Measurements from ENCODE around the gene EIF1B. TPM values are rescaled to one million over a fixed set of nuclear protein-coding genes. Genes with fewer than 3 reads are reported as not detected.

Gene EIF1B
- total RNA-seq, 1 experiment from 2014 or later = 34.4 TPM

GRCh38 chr3:40324621-40325020, 15.1 kb downstream of the EIF1B start:
- no peak for DNase-seq (ENCODE audit: low spot score)
- Histone ChIP-seq H3K36me3 (ENCODE audit: insufficient read depth, low read length, poor library complexity, severe bottlenecking) (no peaks in the 10 kb centered on the region), H3K27me3 (replicated peaks; ENCODE audit: insufficient read depth, low read depth, low read length, poor library complexity) (no peaks in the 10 kb centered on the region), H3K4me1 (ENCODE audit: insufficient read depth, low read length, poor library complexity, severe bottlenecking) (no peaks in the 10 kb centered on the region), H3K4me3 (ENCODE audit: low read depth, low read length, poor library complexity, severe bottlenecking) (no peak overlapping the region), H3K9me3 (ENCODE audit: low read depth, low read length, poor library complexity, severe bottlenecking) (no peaks in the 10 kb centered on the region), H3K27ac (ENCODE audit: low read depth, low read length, poor library complexity, severe bottlenecking) (no peak overlapping the region)
- intact Hi-C loops (cut with micrococcal nuclease; ENCODE audit: unreplicated experiment) = loop anchor here (5.0 kb wide), 1 partner anchor 1558 kb away; no protein-coding TSS in a partner anchor
- ChIA-PET CTCF (no interaction called here), POLR2A (ENCODE audit: low non-redundant PET) (no interaction called here)
- no peak for TF ChIP-seq EZH2 (IDR thresholded peaks at IDR 0.05; ENCODE audit: borderline replicate concordance, low read depth, low read length, poor library complexity, severe bottlenecking)
- TF ChIP-seq CTCF (conservative IDR thresholded peaks at IDR 0.05; ENCODE audit: low read depth, low read length) = no peak
- BruUV-seq (replicated peaks) = no TSS peak

DNA sequence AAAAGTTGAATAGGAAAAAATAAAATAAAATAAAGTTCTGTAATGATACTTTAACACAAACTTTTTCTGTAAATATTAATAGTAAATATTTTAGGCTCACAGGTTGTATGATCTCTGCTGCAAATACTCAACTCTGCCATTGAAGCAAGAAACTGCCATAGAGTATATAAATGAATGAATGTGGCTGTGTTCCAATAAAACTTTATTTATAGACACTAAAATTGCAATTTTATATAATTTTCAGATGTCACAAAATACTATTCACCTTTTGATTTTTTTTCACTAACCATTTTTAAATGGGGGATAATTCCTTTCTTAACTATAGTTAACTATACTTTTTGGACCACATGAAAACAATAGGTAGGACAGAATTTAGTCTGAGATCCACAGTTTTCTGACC, 16.0 kb downstream of the EIF1B start:
- POLR2A ChIA-PET (ENCODE audit: low non-redundant PET) = no interaction called here
- CTCF ChIA-PET = no interaction called here
- no peak for DNase-seq (ENCODE audit: low spot score)
- TF ChIP-seq EZH2 (IDR thresholded peaks at IDR 0.05; ENCODE audit: borderline replicate concordance, low read depth, low read length, poor library complexity, severe bottlenecking) = no peak
- no peak for TF ChIP-seq CTCF (conservative IDR thresholded peaks at IDR 0.05; ENCODE audit: low read depth, low read length)
- intact Hi-C loops (cut with micrococcal nuclease; ENCODE audit: unreplicated experiment) = loop anchor here (5.0 kb wide), 1 partner anchor 1557 kb away; no protein-coding TSS in a partner anchor
- Histone ChIP-seq H3K36me3 (ENCODE audit: insufficient read depth, low read length, poor library complexity, severe bottlenecking) (no peaks in the 10 kb centered on the region), H3K4me1 (ENCODE audit: insufficient read depth, low read length, poor library complexity, severe bottlenecking) (no peaks in the 10 kb centered on the region), H3K4me3 (ENCODE audit: low read depth, low read length, poor library complexity, severe bottlenecking) (no peak overlapping the region), H3K27ac (ENCODE audit: low read depth, low read length, poor library complexity, severe bottlenecking) (no peak overlapping the region), H3K9me3 (ENCODE audit: low read depth, low read length, poor library complexity, severe bottlenecking) (no peaks in the 10 kb centered on the region), H3K27me3 (replicated peaks; ENCODE audit: insufficient read depth, low read depth, low read length, poor library complexity) (no peaks in the 10 kb centered on the region)
- BruUV-seq (replicated peaks) = no TSS peak

DNA sequence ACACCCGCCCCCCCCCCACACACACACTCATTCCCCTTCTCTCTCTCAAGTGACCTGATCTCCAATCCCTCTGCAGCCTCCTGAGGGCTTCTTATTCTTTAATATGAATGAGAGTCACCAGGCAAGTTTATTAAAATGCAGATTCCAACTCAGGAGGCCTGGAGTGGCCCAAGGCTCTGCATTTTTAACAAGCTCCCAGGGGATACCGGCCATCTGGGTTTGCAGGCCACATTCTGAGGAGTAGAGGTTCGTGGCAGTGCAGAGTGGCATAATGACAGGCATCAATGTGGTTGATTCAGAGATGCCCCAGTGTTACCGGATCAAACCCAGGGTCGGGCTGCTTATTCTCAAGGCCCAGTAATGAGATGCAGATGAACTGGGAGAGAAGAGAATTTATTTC, 18.9 kb downstream of the EIF1B start:
- no peaks in the 10 kb centered on the region for H3K27me3 ChIP-seq (replicated peaks; ENCODE audit: insufficient read depth, low read depth, low read length, poor library complexity)
- H3K27ac ChIP-seq (ENCODE audit: low read depth, low read length, poor library complexity, severe bottlenecking) = no peak overlapping the region
- H3K4me1 ChIP-seq (ENCODE audit: insufficient read depth, low read length, poor library complexity, severe bottlenecking) = no peaks in the 10 kb centered on the region
- H3K36me3 ChIP-seq (ENCODE audit: insufficient read depth, low read length, poor library complexity, severe bottlenecking) = no peaks in the 10 kb centered on the region
- POLR2A ChIA-PET (ENCODE audit: low non-redundant PET) = no interaction called here
- CTCF ChIA-PET = no interaction called here
- no peaks in the 10 kb centered on the region for H3K9me3 ChIP-seq (ENCODE audit: low read depth, low read length, poor library complexity, severe bottlenecking)
- no TSS peak for BruUV-seq (replicated peaks)
- TF ChIP-seq CTCF (conservative IDR thresholded peaks at IDR 0.05; ENCODE audit: low read depth, low read length) (no peak), EZH2 (IDR thresholded peaks at IDR 0.05; ENCODE audit: borderline replicate concordance, low read depth, low read length, poor library complexity, severe bottlenecking) (no peak)
- H3K4me3 ChIP-seq (ENCODE audit: low read depth, low read length, poor library complexity, severe bottlenecking) = no peak overlapping the region
- intact Hi-C loops (cut with micrococcal nuclease; ENCODE audit: unreplicated experiment) = loop anchor here (5.0 kb wide), 1 partner anchor 1554 kb away; no protein-coding TSS in a partner anchor
- DNase-seq (ENCODE audit: low spot score) = no peak

Measured in A673 (cell line).